ENCODE results near the gene CAB39.
"Not testable (repeated sequence)": the region's sequence is repeated elsewhere in the genome, so short reads cannot be mapped to it uniquely, and the experiment has no call there.

CAB39 gene

DNA sequence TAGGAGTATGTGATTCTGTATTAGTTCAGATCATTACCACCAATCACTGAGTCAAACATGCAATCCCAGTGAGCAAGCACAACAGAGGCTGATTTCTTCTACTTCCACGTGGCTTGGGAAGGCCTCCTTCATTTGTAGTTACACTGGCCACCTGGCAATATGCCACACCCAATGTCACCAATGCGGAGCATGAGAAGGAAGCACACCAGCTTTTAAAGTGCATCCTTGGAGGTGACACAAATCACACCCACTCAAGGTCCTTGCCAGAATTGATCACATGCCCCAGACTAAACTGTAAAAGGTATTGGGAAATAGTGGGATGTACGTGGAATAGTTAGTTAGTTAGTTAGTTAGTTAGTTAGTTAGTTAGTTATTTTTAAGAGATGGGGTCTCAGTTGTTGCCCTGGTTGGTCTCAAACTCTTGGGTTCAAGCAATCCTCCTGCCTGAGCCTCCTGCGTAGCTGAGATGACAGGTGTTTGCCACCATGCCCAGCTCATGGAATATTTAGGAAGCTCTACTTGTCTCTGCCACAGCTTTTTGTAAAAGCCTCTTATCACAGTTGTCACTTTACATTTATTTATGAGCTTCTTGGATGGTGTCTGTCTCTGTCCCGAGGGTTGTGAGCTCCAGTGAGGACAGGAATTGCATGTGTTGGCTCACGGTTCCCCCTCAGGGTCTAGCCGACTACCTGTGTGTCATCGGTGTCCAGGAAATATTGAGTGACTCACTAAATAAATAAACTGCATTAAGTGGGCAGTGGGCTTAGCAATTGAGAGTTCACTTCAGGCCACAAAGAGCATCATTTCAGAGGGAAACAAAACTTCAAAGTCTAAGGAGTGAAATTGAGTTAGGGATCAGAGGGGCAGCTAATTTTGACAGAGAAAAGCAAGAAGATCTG, 28.1 kb upstream of the CAB39 start:
- DNase-seq = no peak

- no peak for DNase-seq
Measured at GRCh38 chr2:230685178-230685577, 27.5 kb upstream of the CAB39 start.

GRCh38 chr2:230687498-230687897, 25.1 kb upstream of the CAB39 start:
- no peak for DNase-seq

- no peak for DNase-seq
Measured at GRCh38 chr2:230688490-230688889, 24.2 kb upstream of the CAB39 start.

DNA sequence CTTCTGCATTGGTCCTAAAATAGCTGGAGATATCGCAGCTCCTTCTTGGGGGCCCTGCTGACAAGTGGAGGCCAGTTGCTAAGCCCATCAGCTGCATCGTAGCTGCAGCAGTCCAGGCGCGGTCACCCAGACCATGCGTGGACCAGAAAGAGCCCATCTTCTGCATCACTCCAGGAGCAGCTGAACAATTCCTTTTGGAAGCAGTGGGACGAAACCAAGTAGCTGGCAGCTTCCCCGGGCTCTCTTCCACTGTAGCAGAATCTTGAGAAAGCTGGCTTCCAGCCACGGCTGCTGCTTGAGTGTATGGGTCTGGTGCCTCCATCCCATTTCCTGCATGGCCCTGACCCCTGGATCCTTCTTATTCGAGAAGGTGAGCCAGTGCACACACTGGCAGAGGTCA, 22.2 kb upstream of the CAB39 start:
- no peak for DNase-seq

GRCh38 chr2:230691005-230691647, 21.5 kb upstream of the CAB39 start:
- no peak for DNase-seq

DNA sequence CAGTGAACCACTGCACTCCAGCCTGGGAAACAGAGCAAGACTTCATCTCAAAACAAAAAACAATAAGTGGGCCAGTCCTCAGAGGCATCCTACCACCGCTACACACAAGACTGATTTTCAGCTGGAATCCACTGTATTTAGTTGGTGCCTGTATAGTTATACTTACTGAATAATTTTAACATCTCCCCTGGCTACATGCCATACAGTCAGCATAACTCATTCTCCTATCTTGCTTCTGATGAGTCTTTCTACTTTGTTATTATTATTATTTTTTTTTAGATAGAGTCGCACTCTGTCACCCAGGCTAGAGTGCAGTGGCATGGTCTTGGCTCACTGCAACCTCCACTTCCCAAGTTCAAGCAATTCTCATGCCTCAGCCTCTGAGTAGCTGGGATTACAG, 19.9 kb upstream of the CAB39 start:
- DNase-seq = no peak

- DNase-seq = no peak
Measured at GRCh38 chr2:230693411-230693810, 19.2 kb upstream of the CAB39 start.

GRCh38 chr2:230694241-230694640, 18.4 kb upstream of the CAB39 start:
- no peak for DNase-seq

- DNase-seq = no peak
Measured at GRCh38 chr2:230695551-230695950, 17.1 kb upstream of the CAB39 start.

- DNase-seq = no peak
Measured at GRCh38 chr2:230696670-230697069, 16.0 kb upstream of the CAB39 start.

DNA sequence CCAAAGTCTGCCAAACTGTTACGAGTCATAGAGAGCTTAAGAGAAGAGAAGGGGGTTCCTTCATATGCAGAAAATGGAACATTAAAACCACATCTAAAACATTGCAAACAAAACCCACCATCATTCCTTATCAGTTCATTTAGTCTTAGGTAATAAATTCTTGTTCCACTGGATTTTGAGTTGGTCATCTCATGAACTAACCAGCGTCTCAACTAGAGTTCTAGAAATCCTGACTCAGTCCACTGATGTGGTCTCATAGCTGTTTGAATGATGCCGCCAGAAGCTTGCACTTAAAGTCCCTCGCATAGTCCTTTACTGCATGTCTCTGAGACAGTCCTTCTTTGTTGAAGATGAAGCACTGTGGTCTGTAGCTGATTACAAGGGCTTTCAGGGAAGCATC, 15.0 kb upstream of the CAB39 start:
- no peak for DNase-seq

GRCh38 chr2:230698753-230699152, 13.9 kb upstream of the CAB39 start:
- not testable (repeated sequence) for DNase-seq

DNA sequence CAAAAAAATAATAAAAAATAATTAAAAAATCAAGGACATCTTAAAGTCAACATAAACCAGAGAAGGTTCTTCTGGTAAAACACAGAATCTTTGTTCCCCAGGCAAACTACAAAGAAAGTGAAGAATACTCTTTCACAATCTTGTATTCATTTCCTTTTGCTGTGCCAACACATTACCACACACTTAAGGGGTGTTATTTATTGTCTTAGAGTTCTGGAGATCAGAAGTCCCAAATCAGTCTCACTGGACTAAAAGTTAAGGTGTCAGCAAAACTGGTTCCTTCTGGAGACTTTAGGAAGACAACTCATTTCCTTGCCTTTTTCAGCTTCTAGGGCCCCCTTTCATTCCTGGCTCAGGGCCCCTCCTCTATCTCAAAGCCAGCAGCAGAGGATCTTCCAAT, 12.2 kb upstream of the CAB39 start:
- no peak for DNase-seq

- DNase-seq = no peak
Measured at GRCh38 chr2:230701308-230701707, 11.3 kb upstream of the CAB39 start.

- not testable (repeated sequence) for DNase-seq
Measured at GRCh38 chr2:230702457-230702856, 10.2 kb upstream of the CAB39 start.

DNA sequence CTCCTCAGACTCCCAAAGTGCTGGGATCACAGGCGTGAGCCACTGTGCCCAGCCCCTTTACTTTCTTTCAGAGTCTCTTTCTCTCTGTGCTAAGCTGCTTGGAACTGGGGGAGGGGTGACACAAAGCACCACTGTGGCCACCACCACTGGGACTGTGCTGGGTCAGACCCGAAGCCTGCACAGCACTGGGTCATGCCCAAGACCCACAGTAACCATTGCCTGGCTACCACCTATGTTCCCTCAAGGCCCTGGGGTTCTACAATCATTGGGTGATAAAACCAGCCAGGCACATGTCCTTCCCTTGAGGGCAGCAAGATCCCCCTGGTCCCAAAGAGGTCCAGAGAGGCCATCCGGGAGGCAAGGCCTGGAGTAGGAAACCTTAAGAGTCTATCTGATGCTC, 9.1 kb upstream of the CAB39 start:
- DNase-seq = no peak

DNA sequence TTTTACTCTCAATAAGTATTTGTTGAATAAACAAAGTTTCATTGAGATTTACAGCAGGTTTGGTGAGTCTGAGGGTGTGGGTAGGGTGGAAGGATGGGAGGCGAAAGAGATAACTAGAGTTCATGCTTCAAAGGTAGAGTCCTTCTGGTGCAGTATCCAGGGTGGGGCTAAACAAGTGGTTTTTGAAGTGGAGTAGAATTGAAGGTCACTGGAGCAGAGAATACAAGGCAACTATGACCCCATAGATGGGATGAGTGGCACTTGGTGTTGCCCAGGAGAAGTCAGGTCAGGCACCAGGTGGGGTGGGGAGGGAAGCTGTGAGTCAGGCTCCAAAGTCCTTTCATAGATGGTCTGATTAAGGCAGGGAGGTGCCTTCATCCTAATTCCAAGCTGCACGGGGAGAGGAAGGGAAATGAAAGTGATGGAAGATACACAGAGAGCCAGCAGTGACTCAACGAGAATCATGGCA, 6.6 kb upstream of the CAB39 start:
- no peak for DNase-seq

DNA sequence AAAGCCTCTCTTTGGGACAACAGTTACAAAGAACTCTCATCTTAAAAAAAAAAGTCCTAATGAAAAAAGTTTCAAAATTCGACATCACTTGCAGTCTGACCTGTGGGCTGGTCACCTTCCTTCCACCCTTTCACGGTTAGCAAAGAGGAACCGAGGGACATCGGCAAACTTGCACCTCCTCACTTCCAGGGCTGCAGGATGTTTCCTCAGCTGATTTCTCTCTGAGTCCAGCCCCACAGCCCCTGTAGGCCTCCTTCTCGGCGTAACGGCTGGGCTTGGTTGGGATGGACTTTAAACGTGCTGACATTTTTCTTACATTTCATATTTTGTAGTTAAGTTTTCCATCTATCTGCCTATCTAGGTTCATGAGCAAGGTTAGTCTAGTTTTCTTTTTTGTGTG, 5.7 kb upstream of the CAB39 start:
- no peak for DNase-seq

DNA sequence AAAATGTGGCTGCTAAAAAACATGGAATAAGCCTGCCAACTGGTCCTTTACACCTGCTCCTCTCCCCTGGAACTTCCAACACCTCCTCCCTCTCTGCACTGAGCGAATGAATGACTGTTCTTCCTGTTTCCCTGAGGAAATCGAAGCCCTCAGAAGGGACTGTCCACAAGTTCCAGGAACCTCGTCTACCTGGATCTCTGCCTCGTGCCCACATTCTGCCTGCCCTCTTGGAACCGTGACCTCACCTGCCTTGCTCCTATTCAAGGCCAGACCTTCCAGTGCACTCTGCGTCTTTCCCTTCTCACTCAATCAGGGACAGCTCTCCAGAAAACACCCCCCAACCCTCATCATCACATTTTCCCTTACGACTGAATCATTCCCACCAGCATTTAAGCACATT, 4.4 kb upstream of the CAB39 start:
- no peak for DNase-seq

DNA sequence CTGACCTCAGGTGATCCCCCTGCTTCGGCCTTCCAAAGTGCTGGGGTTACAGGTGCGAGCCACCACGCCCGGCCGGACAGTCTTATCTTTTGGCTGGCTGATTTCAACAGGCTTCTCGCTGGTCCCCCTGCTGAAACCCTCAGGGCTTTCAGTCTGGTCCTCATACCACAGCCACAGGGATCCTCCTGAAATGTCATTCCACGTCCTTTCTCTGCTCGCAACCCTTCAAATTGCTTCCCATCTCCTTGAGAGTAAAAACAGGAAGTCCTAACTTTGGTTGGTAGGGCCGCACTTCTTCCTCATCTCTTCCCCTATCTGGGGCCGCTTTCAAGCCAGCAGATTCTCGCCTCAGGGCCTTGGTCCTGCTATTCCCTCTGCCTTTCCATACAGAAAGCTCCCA, 1.4 kb upstream of the CAB39 start:
- no peak for DNase-seq

GRCh38 chr2:230713331-230714135, 891 bp downstream of the CAB39 start:
- DNase-seq = peak; percentile 81

- no peak for DNase-seq
Measured at GRCh38 chr2:230714136-230714480, 1.5 kb downstream of the CAB39 start.

DNA sequence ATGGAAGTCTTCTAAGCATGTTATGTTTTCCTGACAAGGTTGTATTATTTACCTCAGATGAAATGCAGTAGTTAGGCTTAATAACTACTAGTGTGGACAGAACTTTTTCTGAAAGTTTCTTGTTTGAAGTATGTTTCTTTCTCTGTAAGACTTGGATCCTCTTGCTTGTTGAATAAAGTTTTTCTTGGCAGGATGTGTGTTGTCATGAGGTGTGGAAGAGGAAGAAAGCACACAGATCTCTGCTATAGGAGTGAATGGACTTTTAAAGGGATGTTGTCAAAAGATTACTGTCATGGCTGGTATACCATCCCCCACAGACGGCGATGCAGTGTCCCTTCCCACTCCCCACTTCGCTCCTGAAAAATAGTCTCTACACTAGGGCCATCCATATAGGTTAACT, 2.6 kb downstream of the CAB39 start:
- no peak for DNase-seq
